HepG2 (cell line): Measurements from ENCODE around the gene CBX2. TPM values are rescaled to one million over a fixed set of nuclear protein-coding genes. Genes with fewer than 3 reads are reported as not detected.

Experiments
- CHCHD3 ChIP-seq: sonication (generic); formaldehyde crosslinking; IDR thresholded peaks from 2 replicates; pipeline ENCODE4 v1.8.0; 2022; ENCODE audit warnings: mild to moderate bottlenecking, missing genetic modification reagents, moderate library complexity
- HMG20B ChIP-seq: conservative IDR thresholded peaks from 2 replicates; pipeline ENCODE4 v1.6.1; 2016; ENCODE audit warnings: missing genetic modification reagents, missing compliant biosample characterization
- IKZF4 ChIP-seq: sonication (generic); formaldehyde crosslinking; IDR thresholded peaks from 2 replicates; pipeline ENCODE4 v1.5.1; 2020; ENCODE audit warnings: borderline replicate concordance, mild to moderate bottlenecking, low read depth, missing genetic modification reagents; ENCODE audit errors: not compliant biosample characterization
- KDM5B ChIP-seq: sonication (generic); formaldehyde crosslinking; IDR thresholded peaks from 2 replicates; pipeline ENCODE4 v1.4.0; 2020; ENCODE audit warnings: missing genetic modification reagents, mild to moderate bottlenecking, borderline replicate concordance
- PAWR ChIP-seq: sonication (generic); formaldehyde crosslinking; IDR thresholded peaks from 2 replicates; pipeline ENCODE4 v1.4.0; 2020; ENCODE audit warnings: missing genetic modification reagents, mild to moderate bottlenecking, borderline replicate concordance
- SIN3A ChIP-seq: IDR thresholded peaks from 2 replicates; pipeline ENCODE4 v1.6.1; 2011; ENCODE audit warnings: low read depth, mild to moderate bottlenecking, control low read depth, low read length, borderline replicate concordance
- SIX1 ChIP-seq: sonication (generic); formaldehyde crosslinking; IDR thresholded peaks from 2 replicates; pipeline ENCODE4 v1.4.0; 2020; ENCODE audit warnings: missing genetic modification reagents, borderline replicate concordance
- TEAD3 ChIP-seq: optimal IDR thresholded peaks from 2 replicates; pipeline ENCODE3; 2016; ENCODE audit warnings: borderline replicate concordance
- ZNF550 ChIP-seq: sonication (generic); formaldehyde crosslinking; IDR thresholded peaks from 2 replicates; pipeline ENCODE4 v1.4.0; 2020; ENCODE audit warnings: mild to moderate bottlenecking, missing genetic modification reagents, borderline replicate concordance
- ZNF615 ChIP-seq: sonication (generic); formaldehyde crosslinking; IDR thresholded peaks from 2 replicates; pipeline ENCODE4 v1.5.0; 2020; ENCODE audit warnings: mild to moderate bottlenecking, missing genetic modification reagents, borderline replicate concordance
- ZNF660 ChIP-seq: sonication (generic); formaldehyde crosslinking; IDR thresholded peaks from 2 replicates; pipeline ENCODE4 v1.5.1; 2020; ENCODE audit warnings: mild to moderate bottlenecking, low read depth, missing genetic modification reagents, borderline replicate concordance
- ZNF792 ChIP-seq: IDR thresholded peaks from 2 replicates; pipeline ENCODE4 v1.6.1; 2016
- polyA plus RNA-seq, 8 experiments: library from polyadenylated mRNA; depleted of rRNA in 3 of 8; stranded (reverse) in 7 of 8; unstranded in 1 of 8; fragments of >200 nt; fragmentation: Illumina TruSeq in 4 of 8; extraction: Trizol in 4 of 8; gene quantifications; 2 replicates each; pipeline versions ENCODE4 v1.2.1 to v1.2.3, GENCODE V29; 2011 to 2016; ENCODE audit warnings: low read depth in 4 of 8, missing spikeins in 1 of 8, mixed read lengths in 1 of 8; ENCODE audit not compliant: insufficient read depth in 1 of 8
- total RNA-seq, 5 experiments: library from RNA; depleted of rRNA; stranded (reverse); fragments of >200 nt; fragmentation: Illumina TruSeq; extraction: Trizol; gene quantifications; 2 replicates each; pipeline ENCODE4 v1.2.3, GENCODE V29; 2016; ENCODE audit warnings: low read depth in 1 of 5
- TF ChIP-seq, protein P1 (sequence below): sonication (generic); formaldehyde crosslinking; IDR thresholded peaks from 2 replicates; pipeline ENCODE4 v1.4.0; 2020; ENCODE audit warnings: missing genetic modification reagents, borderline replicate concordance
- TF ChIP-seq, protein P2 (sequence below): sonication (generic); formaldehyde crosslinking; IDR thresholded peaks from 2 replicates; pipeline ENCODE4 v1.5.0; 2020; ENCODE audit warnings: mild to moderate bottlenecking, missing genetic modification reagents, moderate library complexity
- TF ChIP-seq, protein P3 (sequence below): sonication (generic); formaldehyde crosslinking; IDR thresholded peaks from 2 replicates; pipeline ENCODE4 v1.4.0; 2020; ENCODE audit warnings: low read depth, missing genetic modification reagents
- TF ChIP-seq, protein P4 (sequence below): sonication (generic); formaldehyde crosslinking; IDR thresholded peaks from 2 replicates; pipeline ENCODE4 v1.8.0; 2022; ENCODE audit warnings: mild to moderate bottlenecking, missing genetic modification reagents; ENCODE audit not compliant: insufficient replicate concordance

Gene CBX2
- total and polyA plus RNA-seq, 2 of the 13 experiments (the other 11 are each of a cell fraction or from before 2014, with no cell fraction given) = 14.5 to 31.1 TPM

DNA sequence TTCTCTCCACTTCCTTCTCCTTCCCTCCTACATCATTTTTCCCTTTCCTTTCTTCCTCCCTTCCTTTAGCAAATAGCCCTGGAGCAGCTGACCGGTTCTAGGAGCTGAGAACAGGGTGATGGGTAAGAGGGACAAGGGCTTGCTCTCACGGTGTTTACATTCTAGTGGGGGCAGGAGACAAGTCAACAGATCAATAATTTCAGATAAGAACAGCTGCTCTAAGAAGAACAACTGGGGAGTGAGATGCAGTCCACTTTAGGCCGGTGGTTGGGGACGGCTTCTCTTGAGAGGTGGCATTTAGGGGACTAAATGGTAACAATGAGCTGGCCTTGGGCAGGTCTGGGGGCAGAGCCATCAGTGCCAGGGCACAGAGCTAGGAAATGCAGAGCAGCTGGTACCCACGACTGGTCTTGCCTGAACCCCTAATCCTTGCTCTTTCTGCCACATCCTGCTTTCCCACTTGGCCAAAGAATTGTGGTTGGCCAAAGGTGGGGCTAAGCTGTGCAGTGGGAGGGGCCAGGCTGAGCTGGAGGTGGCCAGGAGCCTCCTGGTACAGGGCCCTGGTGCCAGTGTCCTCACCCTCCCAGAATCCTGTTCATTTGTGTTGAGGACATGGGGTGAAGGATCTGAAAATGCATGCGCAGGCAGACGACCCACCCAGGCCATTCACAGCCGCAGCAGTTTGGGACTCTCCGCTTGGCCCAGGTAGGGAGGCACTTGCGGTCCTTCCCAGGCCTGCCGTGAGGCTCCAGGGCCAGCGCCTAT, 43.6 kb downstream of the CBX2 start (continued):
- no peak for TF ChIP-seq ZNF792
- TF ChIP-seq IKZF4 (CRISPR knock-in tag) = no peak
- peak; percentile 81 for TF ChIP-seq HMG20B
- TF ChIP-seq, protein P1, sequence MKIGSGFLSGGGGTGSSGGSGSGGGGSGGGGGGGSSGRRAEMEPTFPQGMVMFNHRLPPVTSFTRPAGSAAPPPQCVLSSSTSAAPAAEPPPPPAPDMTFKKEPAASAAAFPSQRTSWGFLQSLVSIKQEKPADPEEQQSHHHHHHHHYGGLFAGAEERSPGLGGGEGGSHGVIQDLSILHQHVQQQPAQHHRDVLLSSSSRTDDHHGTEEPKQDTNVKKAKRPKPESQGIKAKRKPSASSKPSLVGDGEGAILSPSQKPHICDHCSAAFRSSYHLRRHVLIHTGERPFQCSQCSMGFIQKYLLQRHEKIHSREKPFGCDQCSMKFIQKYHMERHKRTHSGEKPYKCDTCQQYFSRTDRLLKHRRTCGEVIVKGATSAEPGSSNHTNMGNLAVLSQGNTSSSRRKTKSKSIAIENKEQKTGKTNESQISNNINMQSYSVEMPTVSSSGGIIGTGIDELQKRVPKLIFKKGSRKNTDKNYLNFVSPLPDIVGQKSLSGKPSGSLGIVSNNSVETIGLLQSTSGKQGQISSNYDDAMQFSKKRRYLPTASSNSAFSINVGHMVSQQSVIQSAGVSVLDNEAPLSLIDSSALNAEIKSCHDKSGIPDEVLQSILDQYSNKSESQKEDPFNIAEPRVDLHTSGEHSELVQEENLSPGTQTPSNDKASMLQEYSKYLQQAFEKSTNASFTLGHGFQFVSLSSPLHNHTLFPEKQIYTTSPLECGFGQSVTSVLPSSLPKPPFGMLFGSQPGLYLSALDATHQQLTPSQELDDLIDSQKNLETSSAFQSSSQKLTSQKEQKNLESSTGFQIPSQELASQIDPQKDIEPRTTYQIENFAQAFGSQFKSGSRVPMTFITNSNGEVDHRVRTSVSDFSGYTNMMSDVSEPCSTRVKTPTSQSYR (CRISPR knock-in tag) = peak; percentile 95
- peak; percentile 36; the same call in 1 of the 2 replicates for TF ChIP-seq KDM5B (CRISPR knock-in tag)
- TF ChIP-seq TEAD3 (CRISPR knock-in tag) = peak; percentile 95
- no peak for TF ChIP-seq ZNF615 (CRISPR knock-in tag)
- TF ChIP-seq, protein P2, sequence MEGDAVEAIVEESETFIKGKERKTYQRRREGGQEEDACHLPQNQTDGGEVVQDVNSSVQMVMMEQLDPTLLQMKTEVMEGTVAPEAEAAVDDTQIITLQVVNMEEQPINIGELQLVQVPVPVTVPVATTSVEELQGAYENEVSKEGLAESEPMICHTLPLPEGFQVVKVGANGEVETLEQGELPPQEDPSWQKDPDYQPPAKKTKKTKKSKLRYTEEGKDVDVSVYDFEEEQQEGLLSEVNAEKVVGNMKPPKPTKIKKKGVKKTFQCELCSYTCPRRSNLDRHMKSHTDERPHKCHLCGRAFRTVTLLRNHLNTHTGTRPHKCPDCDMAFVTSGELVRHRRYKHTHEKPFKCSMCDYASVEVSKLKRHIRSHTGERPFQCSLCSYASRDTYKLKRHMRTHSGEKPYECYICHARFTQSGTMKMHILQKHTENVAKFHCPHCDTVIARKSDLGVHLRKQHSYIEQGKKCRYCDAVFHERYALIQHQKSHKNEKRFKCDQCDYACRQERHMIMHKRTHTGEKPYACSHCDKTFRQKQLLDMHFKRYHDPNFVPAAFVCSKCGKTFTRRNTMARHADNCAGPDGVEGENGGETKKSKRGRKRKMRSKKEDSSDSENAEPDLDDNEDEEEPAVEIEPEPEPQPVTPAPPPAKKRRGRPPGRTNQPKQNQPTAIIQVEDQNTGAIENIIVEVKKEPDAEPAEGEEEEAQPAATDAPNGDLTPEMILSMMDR (CRISPR knock-in tag) = no peak
- peak; percentile 72 for TF ChIP-seq SIX1 (CRISPR knock-in tag)
- TF ChIP-seq ZNF660 (CRISPR knock-in tag) = no peak
- TF ChIP-seq ZNF550 (CRISPR knock-in tag) = 0 out of 2 replicates have a peak, but pooled peaks have one; percentile 14
- no peak for TF ChIP-seq CHCHD3 (CRISPR knock-in tag)
- TF ChIP-seq PAWR = no peak
- TF ChIP-seq, protein P3, sequence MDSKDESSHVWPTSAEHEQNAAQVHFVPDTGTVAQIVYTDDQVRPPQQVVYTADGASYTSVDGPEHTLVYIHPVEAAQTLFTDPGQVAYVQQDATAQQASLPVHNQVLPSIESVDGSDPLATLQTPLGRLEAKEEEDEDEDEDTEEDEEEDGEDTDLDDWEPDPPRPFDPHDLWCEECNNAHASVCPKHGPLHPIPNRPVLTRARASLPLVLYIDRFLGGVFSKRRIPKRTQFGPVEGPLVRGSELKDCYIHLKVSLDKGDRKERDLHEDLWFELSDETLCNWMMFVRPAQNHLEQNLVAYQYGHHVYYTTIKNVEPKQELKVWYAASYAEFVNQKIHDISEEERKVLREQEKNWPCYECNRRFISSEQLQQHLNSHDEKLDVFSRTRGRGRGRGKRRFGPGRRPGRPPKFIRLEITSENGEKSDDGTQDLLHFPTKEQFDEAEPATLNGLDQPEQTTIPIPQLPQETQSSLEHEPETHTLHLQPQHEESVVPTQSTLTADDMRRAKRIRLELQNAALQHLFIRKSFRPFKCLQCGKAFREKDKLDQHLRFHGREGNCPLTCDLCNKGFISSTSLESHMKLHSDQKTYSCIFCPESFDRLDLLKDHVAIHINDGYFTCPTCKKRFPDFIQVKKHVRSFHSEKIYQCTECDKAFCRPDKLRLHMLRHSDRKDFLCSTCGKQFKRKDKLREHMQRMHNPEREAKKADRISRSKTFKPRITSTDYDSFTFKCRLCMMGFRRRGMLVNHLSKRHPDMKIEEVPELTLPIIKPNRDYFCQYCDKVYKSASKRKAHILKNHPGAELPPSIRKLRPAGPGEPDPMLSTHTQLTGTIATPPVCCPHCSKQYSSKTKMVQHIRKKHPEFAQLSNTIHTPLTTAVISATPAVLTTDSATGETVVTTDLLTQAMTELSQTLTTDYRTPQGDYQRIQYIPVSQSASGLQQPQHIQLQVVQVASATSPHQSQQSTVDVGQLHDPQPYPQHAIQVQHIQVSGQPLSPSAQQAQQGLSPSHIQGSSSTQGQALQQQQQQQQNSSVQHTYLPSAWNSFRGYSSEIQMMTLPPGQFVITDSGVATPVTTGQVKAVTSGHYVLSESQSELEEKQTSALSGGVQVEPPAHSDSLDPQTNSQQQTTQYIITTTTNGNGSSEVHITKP (CRISPR knock-in tag) = no peak
- TF ChIP-seq SIN3A = no peak; the same call in 1 of the 2 replicates
- TF ChIP-seq, protein P4, sequence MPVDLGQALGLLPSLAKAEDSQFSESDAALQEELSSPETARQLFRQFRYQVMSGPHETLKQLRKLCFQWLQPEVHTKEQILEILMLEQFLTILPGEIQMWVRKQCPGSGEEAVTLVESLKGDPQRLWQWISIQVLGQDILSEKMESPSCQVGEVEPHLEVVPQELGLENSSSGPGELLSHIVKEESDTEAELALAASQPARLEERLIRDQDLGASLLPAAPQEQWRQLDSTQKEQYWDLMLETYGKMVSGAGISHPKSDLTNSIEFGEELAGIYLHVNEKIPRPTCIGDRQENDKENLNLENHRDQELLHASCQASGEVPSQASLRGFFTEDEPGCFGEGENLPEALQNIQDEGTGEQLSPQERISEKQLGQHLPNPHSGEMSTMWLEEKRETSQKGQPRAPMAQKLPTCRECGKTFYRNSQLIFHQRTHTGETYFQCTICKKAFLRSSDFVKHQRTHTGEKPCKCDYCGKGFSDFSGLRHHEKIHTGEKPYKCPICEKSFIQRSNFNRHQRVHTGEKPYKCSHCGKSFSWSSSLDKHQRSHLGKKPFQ (CRISPR knock-in tag) = no peak
